GM19240 (cell line): Measurements from ENCODE around the gene MAGI3.

Experiments used
- DNase-seq: peaks from one replicate; pipeline ENCODE4 v3.0.0; 2011; ENCODE audit warnings: low spot score; ENCODE audit not compliant: insufficient read length

The MAGI3 gene

DNA sequence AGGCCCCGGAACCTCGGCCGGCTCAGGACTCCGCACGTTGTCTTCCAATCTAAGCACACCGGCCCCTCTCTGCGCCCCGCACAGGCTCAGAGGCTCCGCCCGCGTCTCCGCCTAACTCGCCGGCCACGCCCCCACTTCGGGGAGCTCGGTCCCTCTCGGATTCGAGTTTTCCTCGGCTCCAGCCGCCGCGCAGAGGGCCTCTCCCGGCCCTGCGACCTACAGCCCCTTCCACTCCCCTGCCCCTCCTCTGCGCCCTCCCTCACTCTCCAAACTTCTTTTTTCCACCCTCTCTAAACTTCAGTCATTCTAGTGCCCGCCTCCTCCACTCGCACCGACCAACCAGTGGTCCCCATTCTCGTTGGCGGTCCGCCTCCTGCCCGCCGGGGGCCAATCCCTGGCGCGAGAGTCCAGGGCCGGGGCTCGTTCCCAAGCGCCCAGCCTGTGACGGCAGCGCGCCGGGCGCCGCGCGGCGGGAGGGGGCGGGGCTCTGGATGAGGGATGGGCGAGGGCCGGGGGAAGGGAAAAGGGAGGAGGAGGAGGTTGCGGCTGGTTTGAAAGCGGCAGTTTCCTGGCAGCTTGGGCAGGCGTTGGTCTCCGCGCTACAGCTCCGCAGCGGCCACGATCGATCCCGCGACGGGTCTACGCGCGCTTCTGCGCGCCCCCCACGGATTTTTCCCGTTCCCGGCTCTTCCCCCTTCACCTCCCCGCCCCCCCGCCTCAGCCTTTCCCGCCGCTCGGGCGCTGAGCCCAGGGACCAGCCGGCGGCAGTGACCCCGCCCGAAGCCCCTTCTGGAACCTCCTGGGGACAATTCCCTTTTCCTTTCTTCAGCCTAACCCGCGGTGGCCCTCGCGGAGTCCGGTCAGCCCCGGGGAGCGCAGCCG lies at the start of gene MAGI3:
Gene MAGI3, plus strand, starts transcription at position 563 of the 882 bp plus-strand sequence. CDS start 519 bp downstream, outside the sequence.
- peak; percentile 66 for DNase-seq

DNA sequence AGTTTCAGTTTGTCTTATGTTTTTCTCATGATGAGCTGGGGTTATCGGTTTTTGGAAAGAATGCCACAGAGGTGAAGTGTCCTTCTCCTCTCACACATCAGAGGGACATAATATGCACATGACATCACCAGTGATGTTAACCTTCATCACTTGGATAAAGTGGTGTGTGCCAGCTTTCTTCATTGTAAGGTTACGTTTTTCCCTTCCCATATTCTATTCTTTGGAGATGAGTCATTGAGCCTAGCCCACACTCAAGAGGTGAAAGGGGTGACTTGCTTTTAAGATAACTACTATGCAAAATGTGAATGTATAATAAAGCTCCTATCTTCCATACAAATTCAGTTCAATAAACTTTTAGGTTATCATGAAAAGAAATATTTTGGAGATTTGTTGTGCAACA lies 36.7 kb upstream of the MAGI3 start:
- DNase-seq, result no peak

GRCh38 chr1:113363935-113364334 lies 26.4 kb upstream of the MAGI3 start:
- DNase-seq, result no peak

GRCh38 chr1:113369040-113369439 lies 21.3 kb upstream of the MAGI3 start:
- DNase-seq, result no peak

DNA sequence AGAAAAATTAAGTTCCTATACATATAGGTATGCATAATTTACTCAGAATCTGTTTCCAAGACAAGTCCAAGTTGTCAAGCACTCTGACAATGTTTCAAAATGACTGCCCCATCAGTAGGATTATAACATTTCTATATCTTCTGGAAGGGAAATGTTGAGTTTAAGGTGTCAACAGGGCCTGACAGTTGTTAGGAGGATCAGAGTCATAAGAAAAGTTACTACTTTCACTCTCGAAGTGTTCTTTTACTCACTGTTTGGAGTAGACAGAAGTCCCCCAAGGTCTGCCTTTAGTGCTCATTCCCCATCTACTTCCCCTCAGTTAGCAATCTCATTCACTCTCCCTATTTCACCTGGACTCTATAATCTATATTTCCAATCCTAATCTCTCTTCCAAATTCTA lies 20.6 kb upstream of the MAGI3 start:
- no peak for DNase-seq

DNA sequence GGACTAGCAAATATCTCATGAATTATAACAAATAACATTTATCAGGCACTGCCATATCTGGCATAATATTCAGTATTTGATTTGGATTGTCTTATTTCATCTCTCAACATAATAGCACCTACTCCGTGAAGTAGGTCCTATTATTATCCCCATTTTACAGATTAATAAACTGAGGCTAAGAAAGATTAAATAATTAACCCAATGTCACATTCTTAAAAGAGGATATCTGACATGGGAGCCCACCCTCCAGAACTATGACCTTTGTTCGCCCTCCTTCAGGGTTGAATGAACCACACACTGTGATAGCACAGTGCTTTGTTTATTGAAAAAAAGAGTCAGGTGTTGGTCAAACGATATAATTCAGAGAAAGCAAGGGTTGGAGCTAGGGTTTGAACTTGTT lies 19.4 kb upstream of the MAGI3 start:
- DNase-seq, result no peak

DNA sequence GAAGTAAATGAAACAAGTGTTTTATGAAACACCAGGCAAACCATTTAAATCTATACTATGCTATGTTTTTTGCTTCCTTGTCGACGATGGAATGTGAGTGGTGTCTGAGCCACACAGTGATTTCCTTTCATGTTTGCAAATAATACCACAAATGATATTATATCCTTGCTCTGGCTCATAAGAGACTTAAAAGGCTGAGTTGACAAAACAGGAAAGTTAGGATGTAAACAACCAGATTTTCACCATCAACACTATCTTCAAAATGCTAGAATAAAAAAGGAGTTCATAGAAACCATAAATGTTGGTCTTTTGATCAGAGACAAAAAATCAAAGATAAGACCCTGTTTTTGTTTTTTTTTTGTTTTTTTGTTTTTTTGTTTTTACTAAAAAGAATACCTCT lies 17.8 kb upstream of the MAGI3 start:
- no peak for DNase-seq

GRCh38 chr1:113373644-113374043 lies 16.7 kb upstream of the MAGI3 start:
- no peak for DNase-seq

GRCh38 chr1:113375878-113376277 lies 14.4 kb upstream of the MAGI3 start:
- no peak for DNase-seq

DNA sequence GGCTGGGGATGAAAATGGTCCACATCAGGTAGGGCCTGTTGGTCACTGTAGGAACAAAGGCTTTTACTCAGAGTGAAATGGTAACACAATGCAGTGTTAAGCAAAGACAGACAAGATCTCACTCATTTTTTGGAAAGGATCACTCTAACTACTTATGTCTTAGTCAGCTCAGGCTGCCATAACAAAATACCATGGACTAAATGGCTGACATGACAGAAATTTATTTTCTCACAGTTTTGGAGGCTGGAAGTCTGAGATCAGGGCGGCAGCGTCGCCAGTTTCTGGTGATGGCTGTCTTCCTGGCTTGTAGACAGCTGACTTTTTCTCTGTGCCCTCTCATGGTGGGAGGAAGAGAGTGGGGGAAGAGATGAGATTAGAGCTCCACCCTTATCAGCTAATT lies 10.2 kb upstream of the MAGI3 start:
- DNase-seq, result no peak

GRCh38 chr1:113388017-113388620 lies 2.2 kb upstream of the MAGI3 start:
- no peak for DNase-seq

- no peak for DNase-seq
Measured at GRCh38 chr1:113388621-113389358, 1.5 kb upstream of the MAGI3 start.

- no peak for DNase-seq
Measured at GRCh38 chr1:113389359-113389952, 859 bp upstream of the MAGI3 start.

DNA sequence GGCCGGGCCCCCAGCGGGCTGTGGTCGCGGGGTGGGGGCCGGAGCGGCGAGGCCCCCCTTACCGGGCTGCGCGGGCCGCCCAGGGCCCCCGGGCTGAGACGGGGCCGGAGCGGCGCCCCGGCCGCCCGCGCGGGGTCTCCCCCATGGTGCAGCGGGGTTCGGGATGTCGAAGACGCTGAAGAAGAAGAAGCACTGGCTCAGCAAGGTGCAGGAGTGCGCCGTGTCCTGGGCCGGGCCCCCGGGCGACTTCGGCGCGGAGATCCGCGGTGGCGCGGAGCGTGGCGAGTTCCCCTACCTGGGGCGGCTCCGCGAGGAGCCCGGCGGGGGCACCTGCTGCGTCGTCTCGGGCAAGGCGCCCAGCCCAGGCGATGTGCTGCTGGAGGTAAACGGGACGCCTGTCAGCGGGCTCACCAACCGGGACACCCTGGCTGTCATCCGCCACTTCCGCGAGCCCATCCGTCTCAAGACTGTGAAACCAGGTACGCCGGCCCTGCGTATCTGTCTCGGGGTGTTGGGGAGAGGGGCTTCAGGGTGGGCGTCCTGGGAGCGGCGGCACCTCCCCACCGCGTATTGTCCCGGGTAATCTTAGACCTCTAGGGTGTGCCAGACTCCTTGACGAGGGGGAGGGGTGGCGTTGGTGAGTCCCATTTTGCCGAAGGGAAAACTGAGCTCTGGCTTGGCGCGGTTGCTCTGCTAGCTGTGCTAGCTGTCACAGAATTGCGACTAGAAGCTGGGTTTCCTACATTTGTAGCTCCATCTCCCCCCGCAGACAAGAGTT lies 745 bp downstream of the MAGI3 start:
- no peak for DNase-seq

GRCh38 chr1:113391649-113392271 lies 1.4 kb downstream of the MAGI3 start:
- DNase-seq, result no peak

GRCh38 chr1:113392541-113393128 lies 2.3 kb downstream of the MAGI3 start:
- DNase-seq, result no peak

GRCh38 chr1:113394043-113394862 lies 3.9 kb downstream of the MAGI3 start:
- no peak for DNase-seq

DNA sequence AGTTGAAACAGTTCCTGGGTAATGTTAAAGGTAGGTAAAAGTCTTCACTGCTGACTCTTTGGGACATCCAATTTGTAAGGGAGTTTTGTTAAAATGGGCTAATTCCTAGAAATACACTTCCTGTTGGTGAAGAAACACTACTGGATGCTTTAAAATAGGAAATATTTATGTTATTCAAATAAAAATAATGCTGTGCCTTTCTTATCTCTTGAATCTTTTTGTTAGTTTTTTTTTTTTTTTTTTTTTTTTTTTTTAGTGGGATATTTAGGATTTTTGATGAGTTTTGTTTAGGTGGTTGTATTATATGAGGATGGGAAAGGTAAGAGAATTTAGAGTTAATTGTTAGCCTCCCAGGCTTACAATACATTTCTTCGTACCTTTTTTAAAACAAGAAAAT lies 4.5 kb downstream of the MAGI3 start:
- no peak for DNase-seq

DNA sequence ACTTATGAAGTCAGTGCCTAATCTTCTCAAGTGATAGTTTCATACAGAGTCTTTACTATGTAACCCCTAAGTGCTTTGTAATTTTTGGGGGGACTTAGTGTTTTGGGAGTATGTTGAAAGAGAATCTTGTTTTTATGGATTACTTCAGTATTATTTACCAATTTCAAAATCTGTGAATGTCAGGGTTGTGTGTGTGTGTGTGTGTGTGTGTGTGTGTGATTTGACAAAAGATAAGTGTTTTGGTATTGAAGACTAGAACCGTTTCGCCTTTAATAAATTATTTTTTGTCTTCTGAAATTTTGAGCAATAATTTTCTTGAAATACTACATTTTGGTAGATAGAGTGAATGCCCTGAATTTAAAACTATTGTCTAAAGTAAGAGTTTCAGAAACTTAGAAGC lies 5.8 kb downstream of the MAGI3 start:
- no peak for DNase-seq
